Testis (tissue), 2 donors: Measurements from ENCODE around the gene TGFB3.

Experiments
- POLR2A ChIP-seq: fragments of 450-650 bp; IDR thresholded peaks from one replicate; pipeline ENCODE4 v1.6.1; 2017; ENCODE audit warnings: antibody characterized with exemption, mild to moderate bottlenecking, moderate library complexity
- TF ChIP-seq, protein P1 (sequence below), 3 experiments: fragments of 450-650 bp in 2 of 3; fragments of 200-600 bp in 1 of 3; sonication (generic) in 1 of 3; IDR thresholded peaks; one replicate each; pipeline ENCODE4 v1.5.1; 2016 to 2019; ENCODE audit warnings: antibody characterized with exemption in 3 of 3, mild to moderate bottlenecking in 2 of 3, moderate library complexity in 1 of 3

GRCh38 chr14:75969891-75970290 lies 11.9 kb downstream of the TGFB3 start:
- TF ChIP-seq, protein P1, sequence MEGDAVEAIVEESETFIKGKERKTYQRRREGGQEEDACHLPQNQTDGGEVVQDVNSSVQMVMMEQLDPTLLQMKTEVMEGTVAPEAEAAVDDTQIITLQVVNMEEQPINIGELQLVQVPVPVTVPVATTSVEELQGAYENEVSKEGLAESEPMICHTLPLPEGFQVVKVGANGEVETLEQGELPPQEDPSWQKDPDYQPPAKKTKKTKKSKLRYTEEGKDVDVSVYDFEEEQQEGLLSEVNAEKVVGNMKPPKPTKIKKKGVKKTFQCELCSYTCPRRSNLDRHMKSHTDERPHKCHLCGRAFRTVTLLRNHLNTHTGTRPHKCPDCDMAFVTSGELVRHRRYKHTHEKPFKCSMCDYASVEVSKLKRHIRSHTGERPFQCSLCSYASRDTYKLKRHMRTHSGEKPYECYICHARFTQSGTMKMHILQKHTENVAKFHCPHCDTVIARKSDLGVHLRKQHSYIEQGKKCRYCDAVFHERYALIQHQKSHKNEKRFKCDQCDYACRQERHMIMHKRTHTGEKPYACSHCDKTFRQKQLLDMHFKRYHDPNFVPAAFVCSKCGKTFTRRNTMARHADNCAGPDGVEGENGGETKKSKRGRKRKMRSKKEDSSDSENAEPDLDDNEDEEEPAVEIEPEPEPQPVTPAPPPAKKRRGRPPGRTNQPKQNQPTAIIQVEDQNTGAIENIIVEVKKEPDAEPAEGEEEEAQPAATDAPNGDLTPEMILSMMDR (IDR thresholded peaks at IDR 0.05) = no peak
- no peak for TF ChIP-seq POLR2A
